ENCODE results near the gene MBP. TPM values are rescaled to one million over a fixed set of nuclear protein-coding genes. Genes with fewer than 3 reads are reported as not detected.
A peak's percentile ranks its signal among the peaks of the same experiment; 100 is the strongest.

The MBP gene
- total RNA-seq, 1 donor from 2014 or later: 2.0 TPM

DNA sequence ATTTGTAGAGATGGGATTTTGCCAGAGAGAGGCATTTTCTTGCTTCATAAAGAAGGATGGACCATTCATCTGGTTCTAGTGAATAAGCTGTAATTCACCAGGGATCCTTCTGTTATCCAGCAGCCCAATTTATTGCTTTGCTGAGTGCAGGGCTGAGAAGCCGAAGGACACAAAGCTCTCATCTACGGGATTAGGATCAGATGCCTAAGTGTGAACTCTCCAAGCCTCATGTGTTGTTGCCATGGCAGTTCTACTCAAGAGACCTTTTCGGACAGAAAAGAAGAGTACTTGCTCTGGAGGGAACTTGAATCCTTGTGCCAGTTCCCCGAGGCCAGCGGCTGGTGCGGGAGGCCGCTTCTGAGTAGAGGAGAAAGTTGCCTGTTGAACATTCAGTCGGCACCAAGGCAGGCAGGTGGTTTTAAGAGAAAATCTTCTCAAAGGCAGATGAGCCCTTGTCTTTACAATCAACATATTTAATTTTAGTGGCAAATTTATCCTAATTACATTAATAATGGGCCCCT lies 38.4 kb upstream of the MBP start:
- Mint-ChIP-seq H3K36me3 (ENCODE audit: low read depth) (no peaks in the 10 kb centered on the region), H3K27me3 (ENCODE audit: low read depth) (no peaks in the 10 kb centered on the region), H3K27ac (ENCODE audit: unreplicated experiment) (no peak overlapping the region), H3K9me3 (no peaks in the 10 kb centered on the region), H3K4me3 (no peak overlapping the region), H3K4me1 (peaks cover 8% of the 10 kb centered on the region)
- DNase-seq (ENCODE audit: low read depth, low spot score): no peak
- TF ChIP-seq, protein P1, sequence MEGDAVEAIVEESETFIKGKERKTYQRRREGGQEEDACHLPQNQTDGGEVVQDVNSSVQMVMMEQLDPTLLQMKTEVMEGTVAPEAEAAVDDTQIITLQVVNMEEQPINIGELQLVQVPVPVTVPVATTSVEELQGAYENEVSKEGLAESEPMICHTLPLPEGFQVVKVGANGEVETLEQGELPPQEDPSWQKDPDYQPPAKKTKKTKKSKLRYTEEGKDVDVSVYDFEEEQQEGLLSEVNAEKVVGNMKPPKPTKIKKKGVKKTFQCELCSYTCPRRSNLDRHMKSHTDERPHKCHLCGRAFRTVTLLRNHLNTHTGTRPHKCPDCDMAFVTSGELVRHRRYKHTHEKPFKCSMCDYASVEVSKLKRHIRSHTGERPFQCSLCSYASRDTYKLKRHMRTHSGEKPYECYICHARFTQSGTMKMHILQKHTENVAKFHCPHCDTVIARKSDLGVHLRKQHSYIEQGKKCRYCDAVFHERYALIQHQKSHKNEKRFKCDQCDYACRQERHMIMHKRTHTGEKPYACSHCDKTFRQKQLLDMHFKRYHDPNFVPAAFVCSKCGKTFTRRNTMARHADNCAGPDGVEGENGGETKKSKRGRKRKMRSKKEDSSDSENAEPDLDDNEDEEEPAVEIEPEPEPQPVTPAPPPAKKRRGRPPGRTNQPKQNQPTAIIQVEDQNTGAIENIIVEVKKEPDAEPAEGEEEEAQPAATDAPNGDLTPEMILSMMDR (conservative IDR thresholded peaks at IDR 0.05): no peak

- Mint-ChIP-seq H3K36me3 (ENCODE audit: low read depth) (no peaks in the 10 kb centered on the region), H3K27me3 (ENCODE audit: low read depth) (peaks cover 2% of the 10 kb centered on the region), H3K27ac (ENCODE audit: unreplicated experiment) (peak overlapping the region; percentile 28), H3K4me1 (peaks cover 12% of the 10 kb centered on the region), H3K9me3 (no peaks in the 10 kb centered on the region), H3K4me3 (no peak overlapping the region)
- no peak for DNase-seq (ENCODE audit: low read depth, low spot score)
- TF ChIP-seq, protein P1 (conservative IDR thresholded peaks at IDR 0.05): no peak
These were observed 36.3 kb upstream of the MBP start for GRCh38 chr18:77168811-77169311.

DNA sequence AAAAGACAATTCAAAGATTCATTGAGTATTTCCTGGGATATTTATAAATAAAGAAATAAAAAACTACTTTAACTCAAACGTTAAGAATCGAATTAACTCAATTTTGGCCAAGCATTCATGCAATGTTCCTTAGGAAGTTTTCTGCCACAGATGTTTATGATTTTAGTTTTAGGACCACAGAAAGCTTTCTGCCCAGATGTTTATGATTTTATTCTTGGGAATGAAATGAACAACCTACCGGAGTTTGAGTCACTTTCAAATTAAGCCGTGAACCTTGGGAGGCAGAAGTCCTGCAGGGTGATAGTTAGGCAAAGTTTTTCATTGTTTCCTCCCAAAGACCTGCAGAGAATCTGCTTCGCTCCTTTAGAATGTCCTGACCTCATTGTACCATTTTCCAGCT lies 34.7 kb upstream of the MBP start:
- Mint-ChIP-seq H3K9me3 (no peaks in the 10 kb centered on the region), H3K36me3 (ENCODE audit: low read depth) (no peaks in the 10 kb centered on the region), H3K4me3 (no peak overlapping the region), H3K27ac (ENCODE audit: unreplicated experiment) (no peak overlapping the region), H3K4me1 (peaks cover 12% of the 10 kb centered on the region), H3K27me3 (ENCODE audit: low read depth) (peaks cover 2% of the 10 kb centered on the region)
- DNase-seq (ENCODE audit: low read depth, low spot score): no peak
- TF ChIP-seq, protein P1 (conservative IDR thresholded peaks at IDR 0.05): no peak

DNA sequence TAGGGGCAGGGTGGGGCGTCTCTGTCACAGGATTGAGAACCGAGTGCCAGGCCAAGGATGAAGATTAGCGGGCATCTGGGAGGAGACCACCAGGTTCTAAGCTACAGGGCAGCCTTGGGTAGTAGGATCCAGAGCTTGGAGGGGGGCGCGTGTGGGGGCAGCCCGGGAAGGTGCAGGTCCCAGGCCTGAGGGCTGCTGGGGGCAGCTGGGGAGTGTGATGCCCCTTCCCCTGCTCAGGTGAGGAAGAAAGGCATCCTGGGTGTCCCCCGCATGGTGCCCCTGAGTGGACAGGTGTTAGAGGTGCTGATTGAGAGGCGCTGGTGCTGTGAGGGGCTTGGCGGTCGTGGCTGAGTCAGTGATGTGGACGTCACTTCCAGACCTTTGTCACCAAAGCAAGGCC lies 33.9 kb upstream of the MBP start:
- Mint-ChIP-seq H3K9me3 (no peaks in the 10 kb centered on the region), H3K4me1 (peaks cover 16% of the 10 kb centered on the region), H3K27me3 (ENCODE audit: low read depth) (peaks cover 2% of the 10 kb centered on the region), H3K27ac (ENCODE audit: unreplicated experiment) (no peak overlapping the region), H3K4me3 (no peak overlapping the region), H3K36me3 (ENCODE audit: low read depth) (no peaks in the 10 kb centered on the region)
- TF ChIP-seq, protein P1 (conservative IDR thresholded peaks at IDR 0.05): no peak
- no peak for DNase-seq (ENCODE audit: low read depth, low spot score)

DNA sequence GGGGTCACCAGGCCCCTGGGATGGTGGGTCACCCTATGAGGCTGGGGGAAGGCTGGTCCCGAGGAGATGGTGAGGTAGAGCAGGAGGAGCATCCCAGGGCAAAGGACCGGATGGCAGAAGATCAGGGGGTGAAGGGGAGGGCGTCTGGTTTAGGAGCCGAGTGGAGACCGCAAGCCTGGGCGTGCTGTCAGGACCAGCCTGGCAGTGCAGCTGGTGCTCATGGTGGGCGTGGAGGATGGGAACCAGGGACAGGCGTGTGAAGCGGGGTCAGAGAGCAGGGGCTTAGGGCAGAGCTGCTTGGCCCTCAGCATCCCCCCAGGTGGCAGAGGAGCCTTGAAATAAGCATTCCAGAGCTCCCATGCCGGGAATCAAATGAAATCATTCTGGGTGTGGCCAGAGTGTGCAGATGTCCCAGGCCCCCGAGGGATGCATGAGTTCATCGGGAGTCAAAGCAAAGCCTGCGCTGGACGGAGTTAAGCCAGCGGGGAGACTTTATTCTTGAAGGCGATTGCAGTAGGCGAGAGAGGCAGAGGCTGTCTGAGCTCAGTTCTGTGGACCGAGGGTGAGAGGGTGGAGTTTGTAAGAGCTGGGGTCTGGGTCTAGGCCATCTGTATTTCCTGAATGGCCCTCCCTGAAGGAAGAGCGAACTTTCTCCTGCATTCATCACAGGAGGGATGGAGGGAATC lies 33.1 kb upstream of the MBP start:
- DNase-seq (ENCODE audit: low read depth, low spot score): no peak
- peaks cover 22% of the 10 kb centered on the region for H3K4me1 Mint-ChIP-seq
- H3K4me3 Mint-ChIP-seq: no peak overlapping the region
- H3K9me3 Mint-ChIP-seq: no peaks in the 10 kb centered on the region
- H3K27ac Mint-ChIP-seq (ENCODE audit: unreplicated experiment): peak overlapping the region; percentile 40
- H3K36me3 Mint-ChIP-seq (ENCODE audit: low read depth): no peaks in the 10 kb centered on the region
- H3K27me3 Mint-ChIP-seq (ENCODE audit: low read depth): peaks cover 3% of the 10 kb centered on the region
- TF ChIP-seq, protein P1 (conservative IDR thresholded peaks at IDR 0.05): no peak
